Stimulated activated CD8-positive, alpha-beta memory T cell treated with anti-CD3 and anti-CD28 coated beads, Interleukin-7, amount 100 ng/mL, for 1 hour (primary cell): Measurements from ENCODE around the gene MRPL57.
"Not testable (repeated sequence)": the region's sequence is repeated elsewhere in the genome, so short reads cannot be mapped to it uniquely, and the experiment has no call there.

Source experiments
- DNase-seq, 2 donors: peaks; one replicate each; pipeline ENCODE4 v3.0.0-alpha.2; 2020; ENCODE audit warnings: low read depth in 2 of 2

Gene MRPL57

DNA sequence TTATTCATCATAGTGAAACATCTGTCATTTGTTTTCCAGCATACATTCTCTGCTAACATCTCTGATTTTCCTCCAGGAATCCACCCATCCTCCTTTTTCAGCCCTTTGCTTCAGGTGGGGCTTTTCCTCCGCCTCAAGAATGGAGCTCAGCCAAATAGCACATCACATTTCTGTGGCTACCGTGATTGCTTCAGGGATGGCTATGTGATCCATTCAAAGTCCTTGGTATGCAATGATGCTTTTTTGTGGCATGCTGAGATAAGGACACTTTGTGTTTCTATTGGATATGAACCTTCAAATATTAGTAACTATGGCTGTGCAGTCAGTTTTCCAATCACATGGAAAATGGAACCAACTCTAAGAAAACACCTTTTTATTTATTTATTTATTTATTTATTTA, 18.3 kb downstream of the MRPL57 start:
- DNase-seq = not testable (repeated sequence)

DNA sequence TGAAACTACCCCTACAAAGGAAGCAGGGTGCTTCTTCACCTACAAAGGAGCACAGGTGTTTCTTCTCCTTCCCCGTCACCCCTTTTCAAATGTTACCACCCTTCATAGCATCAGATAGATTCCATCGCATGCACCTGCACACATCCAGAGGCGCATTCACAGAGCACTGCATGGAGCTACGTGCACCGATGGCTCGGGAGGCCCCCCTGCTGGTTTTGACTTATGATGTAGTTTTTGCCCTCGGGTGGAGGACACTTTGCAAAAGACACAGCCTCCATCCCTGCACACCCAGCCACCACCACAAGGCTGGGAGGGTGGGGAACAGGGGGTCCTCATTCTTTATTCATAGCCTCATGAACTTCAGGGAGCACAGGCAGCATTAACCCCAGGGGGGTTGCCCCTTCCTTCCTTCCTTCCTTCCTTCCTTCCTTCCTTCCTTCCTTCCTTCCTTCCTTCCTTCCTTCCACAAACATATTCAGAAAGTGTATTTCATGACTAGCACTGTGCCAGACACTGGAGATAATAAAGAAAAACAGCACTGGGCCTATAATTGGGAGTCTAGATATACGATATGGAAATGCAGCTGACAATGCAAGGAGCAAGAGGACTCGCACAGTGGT, 21.3 kb downstream of the MRPL57 start:
- DNase-seq = not testable (repeated sequence)

DNA sequence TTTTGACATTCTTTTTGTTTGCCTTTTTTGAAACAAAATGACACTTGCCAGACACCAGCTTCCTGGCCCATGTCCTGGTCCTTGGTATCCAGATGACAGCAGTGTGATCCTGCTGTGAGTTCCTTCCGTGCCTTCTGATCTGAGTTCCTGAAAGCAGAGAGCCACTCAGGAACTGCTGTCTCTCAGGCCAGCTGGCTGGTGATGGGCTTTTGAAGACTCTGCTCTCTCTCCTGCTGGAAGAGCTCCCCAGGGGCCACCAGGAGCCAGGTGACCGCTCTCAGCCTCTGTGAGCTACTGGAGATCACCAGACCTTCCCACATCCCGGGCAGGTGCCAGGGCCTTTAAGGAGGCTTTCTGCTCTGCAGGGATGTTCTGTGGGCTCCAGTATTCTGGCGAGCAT, 21.9 kb downstream of the MRPL57 start:
- DNase-seq = not testable (repeated sequence)

DNA sequence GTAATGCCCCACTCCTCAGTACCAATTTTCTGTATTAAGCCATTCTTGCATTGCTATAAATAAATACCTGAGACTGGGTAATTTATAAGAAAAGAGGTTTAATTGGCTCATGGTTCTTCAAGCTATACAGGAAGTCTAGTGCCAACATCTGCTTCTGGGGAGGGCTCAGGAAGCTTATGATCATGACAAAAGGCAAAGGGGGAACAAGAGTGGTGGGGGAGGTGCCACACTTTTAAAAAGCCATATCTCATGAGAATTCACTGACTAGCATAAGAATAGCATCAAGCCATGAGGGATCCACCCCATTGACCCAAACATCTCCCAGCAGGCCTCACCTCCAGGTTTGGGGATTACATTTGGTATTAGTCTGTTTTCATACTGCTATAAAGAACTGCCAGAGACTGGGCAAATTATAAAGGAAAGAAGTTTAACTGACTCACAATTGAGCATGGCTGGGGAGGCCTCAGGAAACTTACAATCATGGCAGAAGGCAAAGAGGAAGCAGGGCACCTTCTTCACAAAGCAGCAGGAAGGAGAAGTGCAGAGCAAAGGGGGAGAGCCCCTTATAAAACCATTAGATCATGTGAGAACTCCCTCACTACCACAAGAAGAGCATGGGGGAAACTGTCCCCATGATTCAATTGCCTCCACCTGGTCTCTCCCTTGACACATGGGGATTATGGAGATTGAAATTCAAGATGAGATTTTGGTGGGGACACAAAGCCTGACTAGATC, 25.2 kb downstream of the MRPL57 start:
- not testable (repeated sequence) for DNase-seq

DNA sequence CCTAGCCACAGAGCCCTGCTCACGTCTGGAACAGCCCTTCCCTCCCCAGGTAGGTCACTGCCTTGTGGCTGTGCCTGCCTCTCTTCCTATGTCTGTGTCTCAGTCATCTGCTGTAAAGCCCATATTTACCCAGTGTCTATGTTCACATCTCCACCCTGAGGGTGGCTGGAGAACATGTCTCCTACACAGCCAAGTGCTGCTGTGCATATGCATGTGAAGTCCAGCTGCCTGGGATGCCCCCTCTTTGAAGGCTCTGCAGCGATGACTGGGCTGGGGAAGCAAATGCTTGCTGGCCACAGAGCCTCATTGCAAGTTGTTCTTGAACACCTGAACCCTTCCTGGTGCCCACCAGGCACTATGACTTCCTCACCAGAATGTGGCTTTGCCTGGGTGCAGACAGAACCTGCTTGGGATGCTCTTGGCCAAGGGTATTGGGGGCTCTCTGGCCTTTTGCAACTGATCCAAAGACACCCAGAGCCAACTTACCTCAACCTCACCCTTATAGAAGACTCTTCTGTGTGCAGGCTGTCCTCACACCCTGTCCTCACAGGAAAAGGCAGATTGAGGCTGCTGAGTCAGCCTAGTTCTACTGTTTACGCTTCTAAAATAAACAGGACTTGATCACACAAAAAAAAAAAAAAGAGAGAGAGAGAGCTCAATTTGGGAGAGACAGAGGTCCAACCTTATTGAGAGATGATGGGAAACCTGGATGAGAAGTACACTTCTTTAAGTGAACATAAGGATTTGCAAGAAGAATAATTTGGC, 26.5 kb downstream of the MRPL57 start:
- DNase-seq = no peak

DNA sequence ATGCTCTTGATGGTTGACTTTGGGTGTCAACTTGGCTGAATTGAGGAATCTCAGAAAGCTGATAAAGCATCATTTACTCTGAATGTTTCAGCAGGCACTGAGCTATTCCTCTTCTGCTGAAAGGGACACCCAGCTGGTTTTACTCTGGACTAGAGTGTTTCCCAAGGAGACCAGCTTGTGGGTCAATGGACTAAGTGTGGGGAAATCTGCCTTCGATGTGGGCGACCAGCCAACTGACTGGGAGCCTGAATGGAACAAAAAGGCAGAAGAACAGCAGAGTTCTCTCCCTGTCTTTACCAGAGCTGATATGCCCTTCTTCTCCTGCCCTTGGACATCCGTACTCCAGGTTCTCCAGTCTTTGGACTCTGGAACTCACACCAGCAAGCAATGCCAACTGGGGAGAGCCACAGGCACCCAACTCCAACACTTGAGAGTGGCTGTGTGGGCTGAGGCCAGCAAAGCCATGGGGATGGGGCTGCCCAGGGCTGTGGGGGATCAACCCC, 32.2 kb downstream of the MRPL57 start:
- DNase-seq = no peak

DNA sequence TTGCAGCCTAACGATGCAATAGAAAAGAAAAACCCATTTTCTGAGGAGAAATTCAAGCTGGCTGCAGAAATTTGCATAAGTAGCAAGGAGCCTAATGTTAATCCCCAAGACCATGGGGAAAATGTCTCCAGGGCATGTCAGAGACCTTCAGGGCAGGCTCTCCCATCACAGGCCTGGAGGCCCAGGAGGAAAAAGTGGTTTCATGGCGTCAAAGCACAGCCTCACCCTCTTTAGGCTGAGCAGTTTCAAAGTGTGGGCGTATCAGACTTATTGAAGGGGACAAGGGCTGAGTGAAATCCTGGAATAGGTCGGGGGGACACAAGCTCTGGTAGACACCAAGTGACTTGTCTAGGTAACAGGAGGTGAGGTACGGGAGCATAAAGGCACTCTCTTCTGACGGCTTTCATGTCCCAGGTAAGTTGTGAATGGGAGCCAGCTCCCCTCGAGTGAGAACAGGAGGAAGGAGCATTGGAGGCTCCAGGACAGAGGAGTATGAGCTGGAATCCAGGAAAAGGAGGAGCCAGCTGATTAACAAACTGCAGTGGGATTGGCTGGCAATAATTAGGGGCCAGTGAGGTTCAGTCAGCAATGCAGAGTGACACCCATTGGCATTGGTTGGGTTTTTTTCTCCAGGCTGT, 35.8 kb downstream of the MRPL57 start:
- no peak for DNase-seq

DNA sequence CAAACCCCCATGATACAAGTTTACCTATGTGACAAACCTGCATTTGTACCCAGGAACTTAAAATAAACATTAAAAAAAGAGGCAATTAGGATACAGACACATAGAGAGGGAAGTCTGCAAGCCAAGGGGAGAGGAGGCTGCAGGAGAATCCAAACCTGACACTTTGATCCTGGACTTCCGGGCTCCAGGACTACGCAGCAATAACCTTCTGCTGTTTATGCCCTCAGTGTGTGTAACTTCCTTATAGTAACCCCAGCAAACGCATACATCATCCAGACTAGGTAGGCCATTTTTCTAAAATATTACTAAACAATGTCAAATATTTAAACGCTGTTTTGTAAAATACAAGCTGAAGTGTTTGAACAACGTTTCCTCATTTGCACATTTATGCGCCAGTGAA, 39.0 kb downstream of the MRPL57 start:
- DNase-seq = not testable (repeated sequence)

DNA sequence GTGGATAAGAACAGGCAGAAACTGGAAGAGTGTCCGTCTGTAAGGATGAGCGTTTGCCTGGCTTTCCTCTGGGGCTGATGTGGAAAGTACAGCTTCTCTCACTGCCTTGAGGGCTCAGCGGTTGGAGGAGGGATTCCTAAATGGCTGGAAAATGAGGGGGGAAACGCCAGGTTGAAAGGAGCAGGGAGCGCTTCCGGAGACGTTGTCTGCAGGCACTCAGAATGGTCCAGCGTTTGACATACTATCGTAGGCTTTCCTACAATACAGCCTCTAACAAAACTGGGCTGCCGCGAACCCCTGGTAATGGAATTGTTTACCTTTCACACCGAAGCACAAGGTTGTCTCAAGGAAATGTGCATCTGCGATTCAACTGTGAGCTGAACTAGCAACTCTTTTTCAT, 39.9 kb downstream of the MRPL57 start:
- DNase-seq = no peak

DNA sequence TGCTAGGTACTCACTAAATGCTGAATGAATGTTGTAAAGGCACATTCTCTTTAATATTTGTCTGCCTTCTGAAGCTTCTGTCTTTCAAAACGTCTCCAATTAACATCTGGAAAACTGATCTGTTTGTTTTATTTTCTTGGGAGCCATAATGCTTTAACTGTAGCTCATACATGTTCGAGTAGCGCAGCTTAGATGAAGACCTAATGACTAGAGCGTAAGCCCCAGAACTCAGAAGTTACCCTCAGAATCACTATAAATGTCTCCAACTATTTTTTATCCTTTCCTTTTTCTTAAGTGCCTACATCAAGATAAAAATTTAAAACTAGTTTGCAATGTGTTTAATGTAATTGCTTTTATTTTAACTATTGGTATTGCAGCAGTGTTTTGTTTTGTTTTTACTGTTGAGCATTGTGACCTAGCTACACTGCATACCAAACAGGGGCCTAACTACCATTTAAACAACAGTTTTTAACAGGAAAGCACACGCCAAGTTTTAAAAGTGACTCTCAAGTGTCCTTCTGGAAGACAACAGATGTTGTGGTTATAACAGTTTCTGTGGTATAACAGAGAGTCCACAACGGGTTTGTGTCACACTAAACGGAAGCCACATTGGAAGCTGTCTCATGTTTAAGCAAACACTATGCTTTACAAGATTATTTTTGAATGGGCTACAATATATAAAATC, 42.0 kb downstream of the MRPL57 start:
- no peak for DNase-seq

DNA sequence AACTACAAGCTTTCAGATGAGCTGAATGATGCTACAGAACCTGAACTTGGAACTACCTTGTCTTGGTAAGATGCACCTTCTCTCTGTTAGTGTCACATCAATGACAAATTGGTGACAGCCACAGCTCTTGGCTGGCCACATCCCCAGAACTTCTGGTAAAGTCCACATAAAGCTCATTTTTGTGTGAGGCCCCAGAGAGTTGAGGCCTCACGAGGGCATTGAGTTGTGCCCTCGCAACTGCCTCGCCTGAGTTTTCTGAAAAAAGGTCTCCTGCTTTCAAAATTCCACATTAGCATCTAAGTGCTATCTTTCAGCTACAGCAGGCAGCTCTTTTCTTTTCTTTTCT, 42.6 kb downstream of the MRPL57 start:
- DNase-seq = no peak

DNA sequence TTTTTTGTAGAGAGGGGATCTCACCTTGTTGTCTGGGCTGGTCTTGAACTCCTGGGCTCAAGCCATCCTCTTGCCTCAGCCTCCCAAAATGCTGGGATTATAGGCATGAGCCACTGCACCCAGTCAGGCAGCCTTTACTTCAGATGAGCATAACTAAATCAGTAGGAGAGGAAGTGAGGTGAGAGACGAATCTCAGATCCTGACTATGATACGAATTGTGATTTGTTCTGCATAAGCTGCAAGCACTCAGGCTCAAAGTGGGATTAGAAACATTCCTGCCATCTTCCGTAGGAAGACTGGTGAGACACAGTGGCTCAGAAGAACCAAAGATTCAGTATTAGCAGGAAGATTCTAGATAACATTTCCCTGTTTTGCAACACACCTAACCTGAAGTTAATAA, 43.3 kb downstream of the MRPL57 start:
- DNase-seq = not testable (repeated sequence)

DNA sequence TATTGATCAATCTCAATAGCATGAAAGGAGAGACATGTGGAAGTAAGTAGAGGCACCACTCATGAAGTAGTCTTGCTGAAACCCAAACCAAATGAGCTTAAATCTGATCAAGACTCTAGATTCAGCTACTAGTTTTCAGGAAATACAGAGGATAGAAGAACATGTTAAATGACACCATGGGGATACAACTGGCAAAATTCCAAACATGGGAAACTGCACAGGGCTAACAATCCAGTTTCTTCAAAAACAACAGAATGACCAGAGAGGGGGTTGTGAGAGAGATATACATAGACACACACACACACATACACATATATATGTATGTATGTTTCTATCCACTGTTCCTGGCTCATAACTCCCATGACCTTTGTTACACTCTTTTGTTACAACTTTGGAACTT, 44.8 kb downstream of the MRPL57 start:
- no peak for DNase-seq

DNA sequence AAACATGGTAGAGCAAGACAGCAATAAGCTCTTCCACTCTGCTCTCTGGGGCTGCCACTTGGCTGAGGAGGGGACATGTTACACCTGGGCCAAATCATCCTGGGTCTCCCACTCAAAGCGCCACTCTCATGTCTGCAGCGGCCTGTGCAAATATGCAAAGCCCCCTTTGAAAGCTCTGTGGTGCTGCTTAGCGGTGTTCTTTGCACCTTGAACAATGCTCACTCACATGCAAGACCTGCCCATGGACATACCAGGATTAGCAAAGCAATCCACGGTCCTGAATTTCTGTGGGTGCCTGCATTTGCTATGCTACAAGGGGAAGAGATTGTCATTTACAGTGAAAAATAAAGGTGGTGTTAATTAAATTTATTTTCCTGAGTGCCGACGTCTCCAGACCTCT, 48.6 kb downstream of the MRPL57 start:
- DNase-seq = no peak

DNA sequence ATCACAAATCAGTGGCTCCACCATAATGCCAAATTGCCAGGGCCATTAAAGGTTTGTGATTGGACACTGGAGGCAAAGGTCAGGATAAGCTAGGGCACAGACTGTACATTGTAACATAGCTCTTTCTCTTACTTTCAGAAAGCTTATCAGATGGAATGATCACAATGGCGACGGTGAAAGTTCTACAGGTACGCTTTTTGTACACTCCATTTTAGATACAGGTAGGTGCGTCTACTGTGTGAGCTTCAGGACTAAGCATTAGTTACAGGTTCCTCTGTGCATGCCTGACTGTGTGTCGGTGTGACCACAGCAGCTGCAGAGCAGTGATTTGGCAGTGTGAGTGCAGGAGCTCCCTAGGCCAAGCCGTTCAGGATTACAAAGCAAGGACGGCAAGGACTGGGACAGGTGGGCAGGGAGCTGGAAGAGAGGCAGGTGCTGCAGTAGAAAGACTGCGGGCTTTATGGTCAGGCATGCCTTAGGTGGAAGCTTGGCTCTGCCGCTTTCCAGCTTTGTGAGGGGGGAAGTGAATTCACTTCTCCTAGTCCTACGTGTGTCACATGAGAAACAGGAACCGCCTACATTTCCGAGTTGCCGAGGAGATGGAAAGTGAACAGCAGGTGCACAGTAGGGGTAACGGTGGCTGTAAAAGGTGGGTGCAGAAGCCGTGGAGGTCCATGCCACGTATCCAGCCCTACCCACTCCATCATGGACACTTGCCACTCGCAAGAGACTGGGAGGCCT, 49.6 kb downstream of the MRPL57 start:
- no peak for DNase-seq

DNA sequence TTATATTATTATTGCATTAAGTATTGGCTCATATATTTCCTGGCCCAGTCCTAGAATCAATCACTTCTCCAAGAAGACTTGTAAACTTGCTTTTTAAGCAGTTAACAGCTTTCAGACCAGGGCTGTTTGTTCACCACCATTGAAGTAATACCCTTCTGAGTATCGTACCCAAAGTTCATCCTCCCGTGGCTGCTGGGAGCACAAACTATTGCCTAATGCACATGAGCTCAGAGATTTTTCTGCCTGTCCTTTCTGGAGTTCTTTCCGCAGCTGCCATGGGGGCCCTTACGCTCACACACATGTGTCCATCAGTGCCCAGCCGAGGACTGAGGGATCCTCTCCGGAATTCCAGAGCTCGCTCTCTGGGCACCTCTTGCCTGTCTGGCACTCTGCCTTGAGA, 51.5 kb downstream of the MRPL57 start:
- no peak for DNase-seq
